GM12872 (cell line): ENCODE results near the gene F7.

Experiments used
- TF ChIP-seq, protein P1 (sequence below): IDR thresholded peaks from 3 replicates; pipeline ENCODE4 v1.5.1; 2011; ENCODE audit warnings: low read depth, mild to moderate bottlenecking, low read length, moderate library complexity; ENCODE audit not compliant: insufficient read depth

F7 gene

GRCh38 chr13:113074876-113075275 lies 30.7 kb upstream of the F7 start:
- TF ChIP-seq, protein P1, sequence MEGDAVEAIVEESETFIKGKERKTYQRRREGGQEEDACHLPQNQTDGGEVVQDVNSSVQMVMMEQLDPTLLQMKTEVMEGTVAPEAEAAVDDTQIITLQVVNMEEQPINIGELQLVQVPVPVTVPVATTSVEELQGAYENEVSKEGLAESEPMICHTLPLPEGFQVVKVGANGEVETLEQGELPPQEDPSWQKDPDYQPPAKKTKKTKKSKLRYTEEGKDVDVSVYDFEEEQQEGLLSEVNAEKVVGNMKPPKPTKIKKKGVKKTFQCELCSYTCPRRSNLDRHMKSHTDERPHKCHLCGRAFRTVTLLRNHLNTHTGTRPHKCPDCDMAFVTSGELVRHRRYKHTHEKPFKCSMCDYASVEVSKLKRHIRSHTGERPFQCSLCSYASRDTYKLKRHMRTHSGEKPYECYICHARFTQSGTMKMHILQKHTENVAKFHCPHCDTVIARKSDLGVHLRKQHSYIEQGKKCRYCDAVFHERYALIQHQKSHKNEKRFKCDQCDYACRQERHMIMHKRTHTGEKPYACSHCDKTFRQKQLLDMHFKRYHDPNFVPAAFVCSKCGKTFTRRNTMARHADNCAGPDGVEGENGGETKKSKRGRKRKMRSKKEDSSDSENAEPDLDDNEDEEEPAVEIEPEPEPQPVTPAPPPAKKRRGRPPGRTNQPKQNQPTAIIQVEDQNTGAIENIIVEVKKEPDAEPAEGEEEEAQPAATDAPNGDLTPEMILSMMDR, result no peak

GRCh38 chr13:113075711-113076110 lies 29.9 kb upstream of the F7 start:
- TF ChIP-seq, protein P1, result no peak

GRCh38 chr13:113076681-113077401 lies 28.8 kb upstream of the F7 start:
- TF ChIP-seq, protein P1, result no peak

GRCh38 chr13:113077566-113077952 lies 28.0 kb upstream of the F7 start:
- TF ChIP-seq, protein P1, result no peak

DNA sequence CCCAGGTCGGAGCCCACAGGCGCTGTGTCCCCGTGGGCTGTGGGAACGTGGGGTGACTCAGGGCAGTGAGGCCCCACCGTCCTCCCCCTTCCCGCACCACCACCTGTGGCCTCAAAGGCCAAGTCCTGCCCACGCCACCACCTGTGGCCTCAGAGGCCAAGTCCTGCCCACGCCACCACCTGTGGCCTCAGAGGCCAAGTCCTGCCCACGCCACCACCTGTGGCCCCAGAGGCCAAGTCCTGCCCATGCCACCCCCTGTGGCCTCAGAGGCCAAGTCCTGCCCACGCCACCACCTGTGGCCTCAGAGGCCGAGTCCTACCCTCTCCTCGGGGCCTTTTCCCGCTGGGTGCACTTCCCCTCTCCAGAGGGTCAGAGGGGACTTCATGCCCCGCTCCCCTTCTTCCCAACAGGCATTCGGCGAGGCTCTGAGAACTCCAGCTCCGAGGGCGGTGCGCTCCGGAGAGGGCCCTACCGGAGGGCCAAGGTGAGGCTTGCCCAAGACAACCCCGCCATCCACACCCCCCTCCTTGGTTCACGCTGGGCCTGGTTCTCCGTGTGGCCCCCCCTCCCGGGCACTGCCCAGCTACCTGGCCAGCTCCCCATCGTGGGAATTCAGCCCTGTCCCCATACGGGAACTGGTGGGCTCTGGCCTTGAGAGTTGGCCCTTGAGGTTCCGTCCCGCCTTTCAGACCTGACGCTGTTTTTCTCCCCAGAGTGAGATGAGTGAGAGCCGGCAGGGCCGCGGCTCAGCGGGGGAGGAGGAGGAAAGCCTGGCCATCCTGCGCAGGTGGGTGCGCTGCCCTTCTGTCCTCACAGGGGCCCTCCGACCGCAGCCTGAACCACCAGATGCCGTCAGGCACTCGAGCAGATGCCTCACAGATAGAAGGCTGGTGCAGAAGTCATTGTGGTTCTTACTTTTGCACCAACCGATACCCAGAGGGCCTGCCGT lies 27.4 kb upstream of the F7 start:
- TF ChIP-seq, protein P1, result no peak

DNA sequence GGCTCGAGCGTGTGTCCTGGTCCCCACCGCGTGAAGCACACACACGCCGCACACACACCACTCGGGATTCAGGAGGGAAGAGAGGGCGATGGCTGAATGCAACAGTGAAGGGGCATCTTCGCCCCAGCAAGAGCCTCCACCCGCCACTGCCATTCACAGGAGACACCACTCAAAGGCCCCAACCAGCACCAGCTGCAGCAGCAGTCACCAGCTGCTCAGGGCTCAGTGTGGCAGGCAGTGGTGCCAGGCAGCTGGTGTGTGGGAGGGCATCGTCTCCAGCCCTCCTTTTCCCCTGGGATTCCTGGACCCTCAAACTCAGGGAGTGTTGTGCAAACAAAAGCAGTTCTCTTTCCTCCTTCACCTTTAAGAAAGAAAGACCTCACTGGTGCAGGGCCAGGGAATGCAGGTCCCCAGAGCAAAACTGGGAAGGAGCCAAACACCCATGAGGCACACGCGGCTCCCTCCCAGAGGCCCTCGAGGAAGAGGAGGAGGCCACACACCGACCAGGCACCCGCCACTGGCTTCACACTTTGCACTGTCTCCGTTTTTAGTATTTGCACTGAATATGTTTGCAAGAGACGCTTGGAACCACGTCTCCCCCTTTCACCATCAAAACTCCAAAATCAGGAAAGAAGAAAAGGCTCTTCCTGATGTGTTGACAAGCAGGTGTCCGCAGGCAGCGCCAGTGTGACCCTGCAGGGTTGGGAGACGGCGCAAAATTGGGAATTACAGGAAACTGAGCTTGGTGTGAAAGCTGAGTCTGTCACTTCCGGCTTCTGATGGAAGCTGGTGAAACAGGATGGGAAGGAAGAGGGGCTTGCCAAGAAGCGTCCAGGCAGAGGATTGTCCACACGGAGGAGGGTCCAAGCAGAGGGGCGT lies 26.4 kb upstream of the F7 start:
- TF ChIP-seq, protein P1, result no peak
